Tongue (tissue), 2 donors: Measurements from ENCODE around the gene EIF1AX. TPM values are rescaled to one million over a fixed set of nuclear protein-coding genes. Genes with fewer than 3 reads are reported as not detected.
"Not testable (repeated sequence)": the region's sequence is repeated elsewhere in the genome, so short reads cannot be mapped to it uniquely, and the experiment has no call there.

Source experiments
- DNase-seq: peaks from one replicate; pipeline ENCODE4 v3.0.0-alpha.2; 2015
- total RNA-seq: library from RNA; depleted of rRNA; stranded (reverse); fragments of >200 nt; gene quantifications from one replicate; pipeline ENCODE4 v1.2.3, GENCODE V29; 2014

Gene EIF1AX, protein sequence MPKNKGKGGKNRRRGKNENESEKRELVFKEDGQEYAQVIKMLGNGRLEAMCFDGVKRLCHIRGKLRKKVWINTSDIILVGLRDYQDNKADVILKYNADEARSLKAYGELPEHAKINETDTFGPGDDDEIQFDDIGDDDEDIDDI
- total RNA-seq, result 67.5 TPM

DNA sequence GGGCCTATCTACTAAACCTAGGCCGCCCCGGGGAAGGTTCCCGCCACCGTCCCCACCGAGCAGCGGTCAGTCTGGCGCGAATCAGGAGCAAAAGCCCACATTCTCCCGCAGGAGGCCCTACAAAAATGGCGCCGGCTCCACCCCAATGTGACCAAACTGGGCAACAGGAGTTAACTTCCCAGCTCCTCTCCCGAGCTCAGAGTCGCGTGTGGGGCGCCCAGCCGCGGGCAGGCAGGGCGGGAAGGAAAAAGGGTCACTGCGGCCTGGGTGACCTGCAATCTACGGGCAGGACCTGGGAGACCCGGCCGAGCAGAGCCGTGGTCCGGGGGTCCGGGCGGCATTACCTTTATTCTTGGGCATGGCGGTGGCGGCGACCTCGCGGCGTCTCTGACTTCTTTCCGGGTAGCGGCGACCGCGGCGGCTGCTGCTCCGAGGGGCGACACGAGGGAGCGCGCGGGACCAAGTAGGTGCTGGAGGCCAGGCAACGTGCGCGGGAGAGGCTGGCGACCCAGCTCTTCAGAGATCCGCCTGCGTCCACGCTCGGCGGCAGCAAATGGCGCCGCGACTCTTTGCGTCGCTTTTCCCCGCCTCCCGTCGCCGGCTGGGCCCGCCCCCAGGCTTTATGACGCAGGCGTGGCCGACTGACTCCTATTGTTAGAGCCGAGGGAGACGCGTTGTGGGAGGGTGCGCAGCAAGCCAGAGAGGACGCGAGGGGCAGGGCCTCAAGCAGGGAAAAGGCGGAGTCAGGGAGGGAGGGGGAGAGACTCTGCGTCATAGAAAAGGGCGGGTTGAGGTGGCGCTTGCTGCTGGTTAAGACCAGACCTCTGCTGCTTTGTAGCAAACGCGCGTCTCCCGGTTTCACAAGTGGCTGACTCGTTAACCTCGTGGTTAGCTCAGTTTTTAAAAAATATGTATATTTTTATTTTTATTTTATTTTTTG, at the start of gene EIF1AX:
Gene EIF1AX (minus strand): TSS at position 558 of the 940 bp plus-strand sequence. CDS start 198 bp downstream, at position 360.
- DNase-seq, result peak; percentile 98

DNA sequence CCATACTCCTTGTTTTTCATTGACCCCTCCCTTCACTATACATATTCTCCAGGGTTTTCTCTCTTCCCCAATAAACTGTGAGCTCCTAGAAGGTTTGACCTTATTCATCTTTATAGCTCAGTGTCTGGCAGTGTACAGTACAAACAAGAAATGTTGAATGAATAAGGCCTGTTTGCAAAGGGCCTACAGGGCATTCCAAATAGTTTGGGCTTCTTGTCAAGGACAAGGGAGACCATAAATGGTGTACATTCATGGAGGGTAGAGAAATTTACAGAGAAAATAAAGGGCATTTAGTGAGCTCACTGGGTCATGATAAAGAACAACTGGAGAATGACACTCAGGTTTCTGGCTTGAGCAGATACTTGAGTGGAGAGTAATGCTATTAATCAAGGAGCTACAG, 47.5 kb upstream of the EIF1AX start:
- no peak for DNase-seq

DNA sequence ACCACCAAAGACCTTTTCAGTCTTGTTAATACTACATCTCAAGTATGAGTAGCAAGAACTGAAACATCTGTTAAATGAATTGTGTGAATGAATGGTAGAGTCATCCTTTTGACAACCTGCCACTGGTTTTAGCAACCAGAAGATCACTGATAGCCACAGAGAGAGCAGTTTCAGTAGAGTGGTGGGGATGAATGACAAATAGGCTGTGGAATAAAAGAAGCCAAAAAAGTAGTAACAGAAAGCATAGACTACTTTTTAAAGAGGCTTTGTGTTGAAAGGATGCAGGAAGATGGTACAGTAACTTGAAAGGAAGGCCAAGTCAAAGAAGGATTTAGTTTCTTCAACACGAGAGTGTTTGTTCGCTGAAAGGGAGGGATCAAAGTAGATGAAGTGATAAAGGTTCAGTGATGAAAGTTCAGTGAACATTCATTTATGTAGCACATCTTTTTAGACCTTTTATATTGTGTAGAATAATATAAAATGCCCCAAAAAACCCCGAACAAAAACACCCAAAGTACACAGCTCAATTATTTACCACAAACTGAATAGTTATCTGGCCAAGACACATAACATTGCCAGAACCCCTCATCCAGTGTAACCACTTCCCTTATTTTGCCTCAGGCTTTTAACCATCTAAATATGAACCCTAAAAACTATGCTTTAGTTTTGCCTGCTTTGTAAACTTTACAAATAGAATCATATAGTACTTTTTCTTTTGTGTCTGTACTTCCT, 40.1 kb upstream of the EIF1AX start:
- DNase-seq, result no peak

DNA sequence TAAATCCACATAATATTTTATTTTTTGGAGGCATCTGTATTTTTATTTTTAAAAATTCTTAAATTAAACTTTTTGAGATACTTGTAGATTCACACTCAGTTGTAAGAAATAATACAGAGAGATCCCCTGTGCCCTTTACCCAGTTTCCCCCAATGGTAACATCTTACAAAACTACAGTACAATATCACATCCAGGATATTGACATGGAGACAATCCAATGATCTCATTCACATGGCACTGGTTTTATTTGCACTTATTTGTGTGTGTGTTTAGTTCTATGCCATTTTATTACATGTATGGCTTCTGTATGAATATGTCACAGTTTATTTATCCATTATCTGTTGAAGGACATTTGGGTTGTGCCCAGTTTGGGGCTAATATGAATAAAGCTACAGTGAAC, 35.5 kb upstream of the EIF1AX start:
- DNase-seq, result no peak

DNA sequence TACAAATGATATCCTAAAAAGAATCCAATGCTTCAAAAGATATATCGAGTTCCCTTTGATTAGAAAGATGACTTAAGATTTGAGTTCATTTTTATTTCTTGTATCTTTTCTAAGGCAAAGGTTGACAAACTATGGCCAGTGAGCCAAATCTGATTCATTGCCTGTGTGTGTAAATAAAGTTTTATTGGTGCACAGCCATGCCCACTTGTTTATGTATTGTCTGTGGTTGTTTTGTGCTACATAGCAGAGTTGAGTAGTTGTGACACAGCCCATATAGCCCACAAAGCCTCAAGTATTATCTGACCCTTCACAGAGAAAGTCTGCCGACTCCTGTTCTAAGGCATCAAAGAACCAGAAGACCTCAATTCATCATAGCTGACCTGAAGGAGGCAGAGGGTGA, 32.2 kb upstream of the EIF1AX start:
- DNase-seq, result no peak

DNA sequence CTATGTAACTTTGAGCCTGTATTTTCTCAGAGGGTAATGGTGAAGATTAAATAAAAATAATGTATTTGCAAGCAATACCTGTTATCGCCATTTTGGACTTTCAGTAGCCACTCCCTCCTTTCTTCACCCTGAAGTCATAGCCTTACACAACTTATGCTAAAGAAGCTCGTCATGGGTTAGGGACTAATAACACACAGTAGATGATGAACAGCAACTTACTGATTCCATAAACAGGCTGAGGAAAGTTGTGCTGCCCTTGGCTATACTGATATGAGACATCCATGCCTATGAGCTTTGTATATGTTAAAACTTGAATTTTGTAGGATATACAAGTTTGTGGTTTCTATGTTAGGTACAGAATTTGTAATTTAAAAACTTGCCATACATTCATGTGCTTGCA, 31.7 kb upstream of the EIF1AX start:
- no peak for DNase-seq

DNA sequence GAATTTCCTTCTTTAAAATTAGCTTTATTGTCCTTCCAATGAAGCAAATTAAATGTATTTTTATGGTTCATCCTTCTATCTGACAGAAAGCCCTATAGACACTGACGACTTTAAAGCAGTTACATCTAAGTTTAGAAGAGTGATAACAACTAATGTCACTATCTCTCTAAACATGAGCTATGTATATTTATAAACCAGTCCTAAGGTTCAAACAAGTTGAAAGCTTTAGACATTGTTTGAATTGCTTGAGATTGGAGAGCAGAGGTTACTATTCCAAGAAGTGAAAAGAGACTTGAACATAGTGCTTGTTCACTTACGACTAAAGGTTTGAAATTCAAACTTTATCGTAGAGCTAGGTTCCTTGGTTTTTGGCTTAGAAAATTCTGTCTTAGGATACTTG, 30.2 kb upstream of the EIF1AX start:
- DNase-seq, result no peak

DNA sequence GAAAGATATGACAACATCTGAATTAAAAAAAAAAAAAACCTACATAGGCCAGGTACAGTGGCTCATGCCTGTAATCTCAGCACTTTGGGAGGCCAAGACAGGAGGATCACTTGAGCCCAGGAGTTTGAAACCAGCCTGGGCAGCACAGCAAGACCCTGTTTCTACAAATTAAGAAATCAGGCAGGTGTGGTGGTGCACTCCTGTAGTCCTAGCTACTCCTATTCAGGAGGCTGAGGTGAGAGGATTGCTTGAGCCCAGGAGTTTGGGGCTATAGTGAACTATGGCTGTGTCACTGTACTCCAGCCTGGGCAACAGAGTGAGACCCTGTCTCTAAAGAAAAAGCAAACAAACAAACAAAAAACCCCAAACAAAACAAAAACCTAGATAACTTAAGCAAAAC, 20.9 kb upstream of the EIF1AX start:
- DNase-seq, result not testable (repeated sequence)

DNA sequence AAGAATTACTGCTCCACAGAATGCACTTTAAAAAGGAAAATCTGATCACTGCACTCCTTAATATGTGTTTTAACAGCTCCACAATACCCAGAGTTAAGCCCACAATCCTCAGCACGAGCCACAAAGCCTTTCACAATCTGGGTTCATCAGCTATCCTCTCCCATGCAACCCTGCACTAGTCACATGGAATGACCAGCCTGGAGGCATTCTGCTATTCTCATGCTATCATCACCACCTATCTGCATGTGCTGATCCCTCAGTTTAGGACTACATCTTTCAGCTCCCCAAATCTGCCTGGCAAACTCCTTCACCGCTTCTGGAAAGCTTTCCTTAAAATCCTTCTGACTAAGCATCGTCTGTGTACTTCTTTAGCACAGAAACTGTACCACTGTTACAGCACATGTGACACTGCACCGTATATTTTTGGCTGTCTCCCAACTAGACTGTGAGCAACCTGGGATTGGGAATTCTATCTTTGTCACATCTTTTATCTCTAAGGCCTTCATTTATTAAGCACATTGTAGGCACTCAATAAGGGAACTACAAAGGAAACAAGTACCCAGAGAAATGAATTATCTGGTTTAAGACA, 18.3 kb upstream of the EIF1AX start:
- no peak for DNase-seq

DNA sequence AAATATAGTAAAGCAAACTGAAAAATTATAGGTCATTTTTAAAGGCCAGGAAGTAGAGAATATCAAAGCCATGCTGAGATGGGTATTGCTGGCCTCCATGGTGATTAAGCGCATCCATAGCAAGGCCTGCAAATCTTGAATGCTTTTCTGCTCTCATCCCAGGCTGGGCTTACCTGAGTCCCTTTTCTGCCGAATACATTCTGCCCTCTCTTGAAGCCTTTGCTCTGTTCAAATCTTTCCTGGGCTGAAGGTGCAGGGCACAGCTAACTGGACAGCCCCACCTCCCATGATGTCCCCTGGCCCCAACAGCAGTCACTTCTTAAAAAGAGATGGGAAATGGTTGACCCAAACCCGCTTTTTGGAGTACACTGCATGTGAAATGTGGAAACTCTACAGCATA, 10.1 kb upstream of the EIF1AX start:
- no peak for DNase-seq

DNA sequence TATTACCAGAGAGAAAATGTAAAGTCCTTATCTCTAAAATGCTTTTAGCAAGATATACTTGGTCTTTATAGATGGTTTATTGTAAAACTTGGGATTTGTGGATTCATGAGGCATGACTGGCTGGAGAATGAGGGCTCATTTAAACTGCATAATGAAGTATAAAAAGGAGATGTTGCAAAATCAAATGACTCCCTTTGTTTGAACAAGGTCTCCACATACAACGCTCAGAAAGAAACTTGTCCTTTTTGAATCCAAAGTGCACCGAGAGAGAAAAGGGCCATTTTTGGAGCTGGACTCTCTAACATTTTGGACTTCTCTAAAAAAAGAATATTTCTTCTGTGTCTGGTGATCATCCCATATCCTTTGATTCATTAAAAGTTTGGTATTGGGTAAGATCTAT, 7.7 kb upstream of the EIF1AX start:
- no peak for DNase-seq

DNA sequence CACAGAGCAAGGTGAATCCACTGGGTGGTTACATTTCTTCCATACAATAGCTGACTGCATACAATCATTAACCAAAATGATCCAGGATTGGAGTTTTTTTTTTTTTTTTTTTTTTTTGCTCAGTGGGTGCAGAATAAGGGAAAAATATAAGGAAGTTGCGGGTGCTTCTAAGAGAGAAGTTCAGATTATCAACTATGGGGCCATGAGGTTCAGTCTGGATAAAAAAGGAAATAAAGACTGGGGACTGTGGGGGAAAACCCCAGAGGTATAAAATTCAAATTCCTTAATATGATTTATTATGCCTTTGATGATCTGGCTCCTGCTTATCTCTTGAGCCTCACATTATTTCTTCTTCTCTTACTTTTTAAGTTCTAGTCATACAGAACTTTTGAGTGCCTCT, 5.9 kb upstream of the EIF1AX start:
- no peak for DNase-seq

DNA sequence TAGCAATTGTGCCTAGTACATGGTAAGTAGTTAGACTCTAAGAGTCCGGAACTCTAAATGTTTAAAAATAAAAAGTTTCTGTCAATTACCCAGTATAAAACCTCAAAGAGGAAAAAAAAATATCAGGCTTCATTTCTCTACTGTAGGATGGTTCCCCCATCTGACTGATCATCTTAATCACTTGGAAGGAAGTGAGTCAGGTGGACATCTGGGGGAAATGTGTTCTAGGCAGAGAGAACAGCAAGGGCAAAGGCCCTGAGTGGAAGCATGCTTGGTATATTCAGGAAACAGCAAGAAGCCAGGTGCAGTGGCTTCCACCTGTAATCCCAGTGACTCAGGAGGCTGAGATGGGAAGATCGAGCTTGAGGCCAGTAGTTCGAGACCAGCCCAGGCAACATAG, 2.9 kb upstream of the EIF1AX start:
- no peak for DNase-seq

DNA sequence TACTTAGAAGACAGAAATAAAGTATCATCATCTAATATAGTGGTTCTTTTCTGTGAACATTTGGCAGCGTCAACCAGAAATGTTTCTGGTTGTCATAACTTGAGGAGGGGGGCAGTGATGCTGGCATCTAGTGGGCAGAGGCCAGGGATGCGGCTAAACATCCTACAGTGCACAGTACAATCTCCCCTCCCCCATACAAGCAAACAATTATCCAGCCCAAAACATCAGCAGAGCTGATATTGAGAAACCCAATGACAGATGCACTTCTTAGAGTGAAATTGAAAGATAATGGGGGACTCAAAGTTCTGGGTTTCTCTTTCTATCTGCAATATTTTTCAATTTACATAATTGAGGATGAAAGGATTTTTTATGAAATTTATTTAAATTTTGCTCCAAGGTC, 1.9 kb upstream of the EIF1AX start:
- DNase-seq, result no peak

DNA sequence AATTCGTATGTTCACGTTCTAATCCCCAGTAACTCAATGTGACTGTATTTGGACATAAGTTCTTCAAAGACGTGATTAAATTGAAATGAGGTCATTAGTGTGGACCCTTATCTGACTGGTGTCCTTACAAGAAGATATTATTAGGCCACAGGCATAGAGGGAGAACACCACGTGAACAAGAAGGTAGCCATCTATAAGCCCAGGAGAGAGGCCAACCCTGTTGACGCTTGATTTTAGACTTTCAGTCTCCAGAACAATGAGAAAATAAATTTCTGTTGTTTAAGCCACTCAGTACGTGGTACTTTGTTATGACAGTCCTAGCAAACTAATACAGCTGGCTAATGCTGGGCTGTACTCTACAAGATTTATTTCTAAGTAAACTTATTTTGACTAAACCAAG, 1.5 kb upstream of the EIF1AX start:
- DNase-seq, result no peak

DNA sequence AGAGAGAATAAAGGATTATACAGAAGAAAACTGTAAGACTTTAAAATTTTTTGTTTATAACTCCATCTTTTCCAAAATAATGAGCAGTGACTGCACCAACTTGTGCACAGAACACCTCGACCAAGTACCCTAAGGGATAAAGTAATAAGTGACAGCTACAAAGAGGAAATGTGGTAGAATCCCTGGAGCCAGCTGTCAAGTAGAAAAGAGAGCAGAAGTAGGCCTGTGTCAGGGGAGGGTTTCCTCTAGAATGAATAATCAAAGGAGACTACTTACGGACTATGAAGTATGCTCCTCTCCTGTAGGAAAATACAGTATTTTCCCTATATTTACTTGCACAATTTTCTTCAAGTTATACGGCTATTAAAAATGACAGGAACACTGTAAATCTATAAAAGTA, 1.2 kb downstream of the EIF1AX start:
- DNase-seq, result no peak

DNA sequence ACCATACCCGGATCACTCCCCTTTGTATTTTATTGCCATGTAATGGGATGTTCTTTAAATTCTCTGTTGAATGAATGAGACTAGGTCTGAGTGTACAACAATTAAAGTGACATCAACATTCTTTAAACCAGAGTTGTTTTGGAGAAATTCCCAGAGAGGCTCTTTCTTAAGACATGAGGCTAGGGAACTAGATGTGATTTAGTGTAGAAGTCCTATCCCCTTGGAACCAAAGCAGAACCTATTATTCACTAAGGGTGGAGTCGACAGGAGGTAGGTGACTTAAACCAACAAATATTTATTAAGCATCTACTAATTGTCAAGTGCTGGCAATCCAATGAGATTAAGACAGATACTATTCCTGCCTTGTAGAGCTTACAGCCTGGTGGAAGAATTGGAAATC, 1.7 kb downstream of the EIF1AX start:
- no peak for DNase-seq

DNA sequence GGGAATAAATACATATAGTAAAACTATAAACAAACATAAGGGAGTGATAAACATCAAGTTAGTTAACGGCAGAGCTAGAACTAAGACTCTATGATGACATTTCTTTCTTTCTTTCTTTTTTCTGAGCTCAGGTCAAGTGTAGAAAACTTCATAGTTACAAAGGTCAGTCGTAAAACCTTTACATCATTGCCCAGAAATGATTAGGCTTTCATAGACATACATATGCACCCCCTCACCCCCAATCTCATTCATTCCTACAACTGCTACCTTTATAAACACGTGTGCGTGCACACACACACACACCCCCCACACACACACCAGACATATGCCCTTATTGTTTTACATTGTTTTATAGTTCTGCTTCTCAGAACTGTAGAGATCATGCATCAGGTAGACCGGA, 5.7 kb downstream of the EIF1AX start:
- DNase-seq, result no peak

DNA sequence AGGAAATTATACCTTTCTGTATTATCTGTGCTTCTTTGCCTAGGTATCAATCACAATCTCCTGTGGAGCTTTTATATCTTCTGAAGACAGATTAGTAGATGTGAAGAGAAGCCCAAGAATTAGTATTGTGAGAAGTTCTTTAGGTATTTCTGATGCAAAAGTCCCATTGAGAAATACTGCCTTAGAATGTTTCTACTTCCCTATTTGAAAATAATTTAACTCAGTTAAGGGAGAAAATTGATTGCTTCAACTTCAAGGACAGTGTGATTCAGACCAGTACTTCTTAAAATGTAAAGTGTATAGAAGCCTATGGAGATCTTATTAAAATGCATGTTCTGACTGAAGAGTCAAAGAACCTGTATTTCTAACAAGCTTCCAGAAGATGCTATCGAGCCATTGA, 9.0 kb downstream of the EIF1AX start:
- DNase-seq, result no peak

DNA sequence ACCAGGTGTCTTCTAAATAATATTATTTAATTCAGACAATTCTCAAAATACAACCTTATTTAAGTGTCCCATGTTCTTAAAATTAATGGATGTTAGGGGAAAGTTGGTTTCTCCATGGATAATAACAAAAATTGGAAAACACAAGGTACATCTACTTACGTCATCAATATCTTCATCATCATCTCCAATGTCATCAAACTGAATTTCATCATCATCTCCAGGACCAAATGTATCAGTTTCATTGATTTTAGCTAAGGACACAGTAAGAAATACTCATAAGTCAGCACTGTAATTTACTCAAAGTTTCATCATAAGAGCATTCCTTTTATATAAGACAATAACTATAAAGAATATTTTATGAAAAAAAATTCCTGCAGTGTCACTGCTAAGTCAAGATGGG, 11.3 kb downstream of the EIF1AX start:
- no peak for DNase-seq

DNA sequence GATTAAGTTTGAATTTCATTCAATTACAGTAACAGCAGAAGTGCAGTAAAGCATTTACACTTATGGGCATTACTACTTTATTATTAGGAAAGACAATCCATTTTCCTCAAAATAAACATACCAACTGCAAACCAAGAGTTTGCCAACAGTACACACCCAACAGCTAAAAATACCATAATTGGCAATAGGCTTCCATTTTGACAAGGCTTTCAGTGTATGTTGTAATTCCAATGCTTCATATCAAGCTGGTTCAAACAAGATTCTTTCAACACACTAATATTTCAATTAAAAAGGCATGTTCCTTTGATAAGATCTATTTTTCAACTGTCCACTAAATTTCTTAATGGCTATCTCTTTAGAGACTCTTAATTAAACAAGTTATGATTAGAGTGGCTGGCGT, 12.1 kb downstream of the EIF1AX start:
- DNase-seq, result no peak

DNA sequence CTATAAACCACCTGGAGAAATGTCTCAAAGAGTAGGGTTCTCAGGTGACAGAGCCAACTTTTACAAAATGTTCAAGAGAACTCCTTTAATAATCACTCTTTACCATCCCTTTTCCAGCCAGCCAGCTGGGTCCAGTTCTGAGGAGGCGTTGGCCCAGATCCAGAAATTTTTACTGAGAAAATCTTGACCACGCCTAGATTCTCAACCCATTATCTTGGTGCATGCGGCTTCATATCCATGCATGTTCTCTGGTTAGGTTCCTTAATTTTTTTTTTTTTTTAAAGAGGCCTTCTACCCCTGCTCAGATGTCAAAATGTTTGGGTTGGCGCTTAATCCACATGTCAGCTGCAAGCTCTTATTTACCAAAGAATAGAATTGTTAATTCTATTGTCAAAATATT, 13.0 kb downstream of the EIF1AX start:
- peak; percentile 20 for DNase-seq

DNA sequence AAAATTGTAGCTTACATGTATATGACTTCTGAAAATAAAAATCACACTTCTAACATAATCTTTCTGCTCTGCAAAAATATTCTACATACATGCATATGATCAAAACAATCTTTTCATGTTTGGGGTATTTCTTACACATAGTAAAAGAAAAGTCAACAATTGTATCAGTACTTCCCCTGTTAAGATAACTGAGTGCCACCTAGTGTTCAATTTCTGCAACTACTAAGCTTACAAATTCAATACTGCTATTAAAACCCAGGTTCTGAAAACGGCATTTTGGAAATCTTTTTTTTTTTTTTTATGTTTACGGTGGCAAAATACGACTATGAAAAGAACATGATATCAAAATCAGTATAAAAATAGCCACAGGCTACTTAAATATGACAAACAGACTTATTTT, 14.2 kb downstream of the EIF1AX start:
- DNase-seq, result not testable (repeated sequence)
